PC-3 (cell line): Measurements from ENCODE around the gene ATF6.

Source experiments
- EZH2 ChIP-seq: fragments of 300-600 bp; sonication (generic); IDR thresholded peaks from one replicate; pipeline ENCODE4 v1.6.1; 2017; ENCODE audit warnings: antibody characterized with exemption, mild to moderate bottlenecking, low read length; ENCODE audit not compliant: unreplicated experiment
- EZH2phosphoT487 ChIP-seq: fragments of 300-600 bp; sonication (generic); IDR thresholded peaks from 2 replicates; pipeline ENCODE4 v1.6.1; 2018; ENCODE audit warnings: mild to moderate bottlenecking, antibody characterized with exemption, low read length, borderline replicate concordance
- TF ChIP-seq, protein P1 (sequence below): fragments of 300-600 bp; sonication (generic); conservative IDR thresholded peaks from 2 replicates; pipeline ENCODE4 v1.5.1; 2017; ENCODE audit warnings: antibody characterized with exemption, low read depth, mild to moderate bottlenecking, low read length

DNA sequence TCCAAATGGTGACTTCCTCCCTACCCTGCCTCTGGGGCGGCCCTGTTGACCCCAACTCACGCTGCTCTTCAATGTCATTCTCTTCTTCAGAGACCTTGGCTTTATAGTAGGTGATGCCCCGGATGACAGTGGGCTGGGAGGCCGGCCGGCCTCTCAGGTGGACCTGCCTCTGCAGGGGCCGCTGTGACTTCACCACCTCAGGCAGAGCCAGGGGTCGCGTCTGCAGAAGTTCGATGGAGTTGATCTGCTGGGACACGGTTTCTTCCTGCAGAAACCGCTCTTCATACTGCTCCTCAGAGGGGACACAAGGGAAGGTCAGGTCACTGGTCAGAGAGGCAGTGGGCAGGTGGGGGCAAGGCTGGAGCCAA lies 233.9 kb downstream of the ATF6 start:
- TF ChIP-seq, protein P1, sequence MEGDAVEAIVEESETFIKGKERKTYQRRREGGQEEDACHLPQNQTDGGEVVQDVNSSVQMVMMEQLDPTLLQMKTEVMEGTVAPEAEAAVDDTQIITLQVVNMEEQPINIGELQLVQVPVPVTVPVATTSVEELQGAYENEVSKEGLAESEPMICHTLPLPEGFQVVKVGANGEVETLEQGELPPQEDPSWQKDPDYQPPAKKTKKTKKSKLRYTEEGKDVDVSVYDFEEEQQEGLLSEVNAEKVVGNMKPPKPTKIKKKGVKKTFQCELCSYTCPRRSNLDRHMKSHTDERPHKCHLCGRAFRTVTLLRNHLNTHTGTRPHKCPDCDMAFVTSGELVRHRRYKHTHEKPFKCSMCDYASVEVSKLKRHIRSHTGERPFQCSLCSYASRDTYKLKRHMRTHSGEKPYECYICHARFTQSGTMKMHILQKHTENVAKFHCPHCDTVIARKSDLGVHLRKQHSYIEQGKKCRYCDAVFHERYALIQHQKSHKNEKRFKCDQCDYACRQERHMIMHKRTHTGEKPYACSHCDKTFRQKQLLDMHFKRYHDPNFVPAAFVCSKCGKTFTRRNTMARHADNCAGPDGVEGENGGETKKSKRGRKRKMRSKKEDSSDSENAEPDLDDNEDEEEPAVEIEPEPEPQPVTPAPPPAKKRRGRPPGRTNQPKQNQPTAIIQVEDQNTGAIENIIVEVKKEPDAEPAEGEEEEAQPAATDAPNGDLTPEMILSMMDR = no peak
- no peak for TF ChIP-seq EZH2
- TF ChIP-seq EZH2phosphoT487 = no peak
